ENCODE results near the gene CCNK.
A peak's percentile ranks its signal among the peaks of the same experiment; 100 is the strongest.

Gene CCNK

DNA sequence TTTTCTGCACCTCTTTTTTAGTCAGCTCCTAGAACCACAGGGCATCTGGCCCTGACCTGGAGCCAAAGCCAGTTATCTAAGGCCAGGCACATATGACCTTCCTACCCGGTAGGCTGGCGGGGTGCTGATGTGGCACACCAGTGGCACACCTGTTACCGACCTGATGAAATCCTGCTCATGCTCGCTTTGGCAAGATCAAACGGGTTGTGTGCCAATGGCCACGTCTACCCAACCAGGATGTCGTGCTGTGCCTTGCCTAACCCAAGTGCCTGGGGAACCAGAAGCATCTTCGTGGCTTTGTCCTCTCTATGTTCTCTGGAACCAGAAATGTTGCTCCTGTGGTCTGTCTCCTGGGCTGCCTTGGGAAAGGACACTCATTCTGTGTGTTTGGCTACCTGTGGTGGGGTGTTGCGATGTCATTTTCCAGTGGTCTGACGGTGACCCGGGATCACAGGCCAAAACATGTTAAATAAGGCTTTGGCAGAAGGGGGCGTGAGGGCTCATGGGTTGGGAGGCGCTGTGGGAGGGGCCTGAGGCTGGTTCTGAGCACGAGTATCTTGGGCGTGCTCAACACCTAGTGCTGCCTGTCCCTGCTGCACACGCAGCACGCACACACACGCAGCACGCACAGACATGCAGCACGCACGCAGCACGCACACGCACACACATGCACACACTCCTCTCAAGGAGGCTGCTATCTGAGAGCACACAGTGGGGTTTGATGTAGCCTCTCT is 27.9 kb downstream of the CCNK start:
- DNase-seq = no peak

DNA sequence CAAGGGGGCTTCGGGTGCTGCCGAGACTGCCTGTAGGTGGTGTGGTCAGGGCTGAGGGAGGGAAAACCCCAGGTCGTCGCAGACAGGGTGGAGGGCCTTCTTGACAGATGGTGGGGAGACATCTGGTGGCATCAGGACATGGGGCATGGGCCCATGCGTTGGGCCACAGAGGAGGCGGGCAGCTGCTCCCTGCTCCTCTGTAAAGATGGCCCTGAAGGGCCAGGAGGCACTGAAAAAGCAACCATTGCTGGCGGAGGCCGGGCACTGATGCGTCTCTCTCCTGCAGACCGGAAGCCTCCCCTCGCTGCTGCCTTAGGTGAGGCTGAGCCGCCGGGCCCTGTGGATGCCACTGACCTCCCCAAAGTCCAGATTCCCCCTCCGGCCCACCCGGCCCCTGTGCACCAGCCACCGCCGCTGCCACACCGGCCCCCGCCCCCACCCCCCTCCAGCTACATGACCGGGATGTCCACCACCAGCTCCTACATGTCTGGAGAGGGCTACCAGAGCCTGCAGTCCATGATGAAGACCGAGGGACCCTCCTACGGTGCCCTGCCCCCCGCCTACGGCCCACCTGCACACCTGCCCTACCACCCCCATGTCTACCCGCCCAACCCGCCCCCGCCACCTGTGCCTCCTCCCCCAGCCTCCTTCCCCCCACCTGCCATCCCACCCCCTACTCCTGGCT is 28.8 kb downstream of the CCNK start:
- DNase-seq = no peak

DNA sequence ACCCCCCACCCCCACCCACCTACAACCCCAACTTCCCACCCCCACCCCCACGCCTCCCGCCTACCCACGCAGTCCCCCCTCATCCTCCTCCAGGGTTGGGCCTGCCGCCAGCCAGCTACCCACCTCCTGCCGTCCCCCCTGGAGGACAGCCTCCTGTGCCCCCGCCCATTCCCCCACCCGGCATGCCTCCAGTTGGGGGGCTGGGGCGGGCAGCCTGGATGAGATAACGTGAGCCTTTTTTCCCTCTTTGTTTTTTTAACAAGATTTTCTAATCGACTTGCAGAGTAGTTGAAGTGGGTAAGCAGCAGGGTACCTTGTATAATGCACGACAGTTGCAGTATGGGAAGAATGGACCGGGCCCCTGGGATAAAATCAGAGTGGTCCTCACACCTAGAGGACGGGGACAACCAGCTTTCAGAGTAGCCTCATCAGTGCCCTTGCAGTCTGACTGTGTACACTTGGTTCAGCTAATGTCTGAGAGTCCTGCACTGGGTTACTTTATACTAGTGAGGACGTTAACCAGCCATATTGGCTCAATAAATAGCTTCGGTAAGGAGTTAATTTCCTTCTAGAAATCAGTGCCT is 29.4 kb downstream of the CCNK start:
- no peak for DNase-seq

DNA sequence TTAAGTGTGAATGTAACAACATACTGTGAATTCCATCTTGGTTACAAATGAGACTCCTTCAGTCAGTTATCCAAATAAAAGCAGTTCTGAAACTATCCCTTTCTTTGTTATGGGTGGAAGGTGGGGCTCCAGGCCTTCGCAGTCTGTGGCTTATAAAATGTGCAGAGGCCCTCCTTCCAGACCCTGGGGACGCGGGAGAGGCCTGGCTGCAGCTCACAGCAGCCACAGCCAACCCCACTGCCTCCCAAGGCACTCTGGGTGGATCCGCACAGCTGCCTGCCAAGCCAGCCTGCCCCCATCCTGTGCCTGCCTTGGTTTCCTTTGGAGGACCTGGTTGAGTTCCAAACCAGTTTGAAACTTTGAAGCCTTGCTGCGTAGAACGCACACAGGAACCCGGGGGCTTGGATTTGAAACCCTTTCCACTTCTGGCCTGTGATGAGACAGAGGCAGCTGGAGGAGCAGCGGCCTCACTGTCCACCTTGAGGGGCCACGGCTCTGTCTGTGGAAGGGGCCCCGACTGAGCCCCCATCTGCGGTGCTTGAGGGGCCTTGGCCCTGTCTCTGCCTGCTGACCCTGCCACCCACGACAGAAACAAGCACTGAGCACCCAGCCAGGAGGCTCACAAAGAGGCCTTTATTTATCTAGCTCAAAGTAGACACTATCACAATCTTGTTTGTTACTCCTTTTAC is 30.4 kb downstream of the CCNK start:
- no peak for DNase-seq

DNA sequence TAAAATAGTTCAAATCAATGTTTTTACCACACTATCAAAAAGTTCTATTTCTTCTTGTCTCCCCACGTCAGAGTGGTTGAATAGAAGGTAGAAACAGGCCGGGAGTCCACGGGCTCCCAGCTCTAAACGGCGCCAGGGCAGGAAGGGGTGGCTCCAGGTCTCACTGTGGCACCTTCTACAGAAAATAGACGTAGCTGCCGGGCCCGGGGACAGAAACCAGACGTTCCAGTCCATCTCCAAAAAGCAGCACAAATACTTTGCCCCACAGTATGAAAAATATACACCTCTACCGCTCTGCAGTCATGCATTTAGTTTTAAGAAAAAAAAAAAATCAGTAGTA is 30.9 kb downstream of the CCNK start:
- no peak for DNase-seq

DNA sequence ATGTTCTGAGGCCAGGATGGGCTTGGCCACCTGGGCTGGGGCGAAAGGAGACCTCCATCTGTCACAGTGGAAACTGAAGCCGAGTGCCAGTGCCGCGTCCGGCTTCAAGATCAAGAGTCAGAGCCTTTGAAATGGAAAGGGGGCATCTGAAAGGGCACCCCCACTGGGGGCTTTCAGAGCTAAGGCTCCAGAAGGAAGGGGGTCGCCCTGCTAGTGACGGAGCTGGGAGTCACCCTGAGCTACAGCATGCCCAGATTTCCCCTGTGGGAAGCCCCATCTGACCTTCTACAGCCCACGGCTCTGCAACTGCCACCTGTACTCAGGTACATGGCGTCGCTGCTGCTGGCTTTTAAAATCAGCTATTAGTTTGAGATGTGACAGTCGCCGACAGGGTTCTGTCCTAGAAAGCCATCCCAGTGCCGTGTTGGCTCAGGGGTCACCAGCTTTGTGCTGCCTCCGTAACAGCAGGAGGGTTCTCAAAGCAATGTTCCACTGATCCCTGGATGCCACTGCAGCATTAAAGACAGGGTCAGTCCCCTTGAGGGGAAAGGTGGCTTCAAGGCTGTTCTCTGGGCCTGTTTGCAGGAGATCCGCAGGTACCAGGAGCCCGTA is 31.5 kb downstream of the CCNK start:
- no peak for DNase-seq

DNA sequence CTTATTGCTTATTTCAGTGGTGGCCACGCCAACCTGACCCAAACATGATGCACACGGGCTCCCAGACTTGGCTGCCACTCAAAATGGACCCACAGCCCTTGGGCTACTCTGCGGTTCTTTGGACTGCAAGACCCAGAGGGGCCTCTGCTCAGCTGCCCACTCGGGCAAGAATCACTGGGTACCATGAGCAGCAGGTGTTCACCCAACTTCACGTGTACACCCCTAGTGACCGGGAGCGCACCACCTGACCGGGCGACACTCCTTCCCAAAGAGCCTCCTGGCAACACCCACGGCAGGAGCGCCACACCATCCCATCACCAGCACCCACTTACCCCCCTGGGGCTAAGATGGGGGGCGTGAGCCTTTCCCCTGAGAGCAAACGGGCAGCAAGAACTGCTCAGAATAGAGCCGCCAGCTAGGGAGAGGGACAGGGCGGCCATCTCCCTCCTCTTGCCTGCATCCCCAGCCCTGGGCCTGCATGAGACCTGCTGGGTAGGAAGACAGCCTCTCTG is 32.0 kb downstream of the CCNK start:
- DNase-seq = no peak

DNA sequence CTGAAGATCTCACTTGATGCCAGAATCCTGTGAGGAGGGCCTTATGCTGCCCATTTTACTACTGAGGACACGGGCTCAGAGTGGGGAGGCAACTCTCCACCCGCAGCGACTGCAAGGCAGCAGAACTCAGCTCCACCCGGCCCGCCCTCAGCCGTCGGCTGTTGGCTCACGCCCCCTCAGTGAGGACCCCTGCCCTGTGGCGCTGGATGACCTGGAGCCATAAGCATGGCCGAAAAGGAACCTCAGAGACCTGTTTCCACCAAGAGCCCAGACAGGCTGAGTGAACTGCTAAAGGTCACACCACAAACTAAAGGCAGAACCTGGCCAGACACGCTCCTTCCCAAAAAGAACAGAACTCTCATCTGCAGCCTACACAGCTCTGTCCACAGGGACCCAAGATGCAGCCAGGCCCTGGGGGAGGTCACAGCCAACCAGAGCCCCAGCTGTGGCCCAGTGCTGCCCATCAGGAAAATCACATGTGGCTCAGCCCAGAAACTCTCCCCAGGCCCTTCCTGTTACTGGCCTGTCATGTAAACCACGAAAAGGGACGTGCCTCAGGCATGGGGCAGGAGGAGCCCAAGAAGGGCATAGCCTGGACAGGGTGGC is 32.8 kb downstream of the CCNK start:
- DNase-seq = no peak

DNA sequence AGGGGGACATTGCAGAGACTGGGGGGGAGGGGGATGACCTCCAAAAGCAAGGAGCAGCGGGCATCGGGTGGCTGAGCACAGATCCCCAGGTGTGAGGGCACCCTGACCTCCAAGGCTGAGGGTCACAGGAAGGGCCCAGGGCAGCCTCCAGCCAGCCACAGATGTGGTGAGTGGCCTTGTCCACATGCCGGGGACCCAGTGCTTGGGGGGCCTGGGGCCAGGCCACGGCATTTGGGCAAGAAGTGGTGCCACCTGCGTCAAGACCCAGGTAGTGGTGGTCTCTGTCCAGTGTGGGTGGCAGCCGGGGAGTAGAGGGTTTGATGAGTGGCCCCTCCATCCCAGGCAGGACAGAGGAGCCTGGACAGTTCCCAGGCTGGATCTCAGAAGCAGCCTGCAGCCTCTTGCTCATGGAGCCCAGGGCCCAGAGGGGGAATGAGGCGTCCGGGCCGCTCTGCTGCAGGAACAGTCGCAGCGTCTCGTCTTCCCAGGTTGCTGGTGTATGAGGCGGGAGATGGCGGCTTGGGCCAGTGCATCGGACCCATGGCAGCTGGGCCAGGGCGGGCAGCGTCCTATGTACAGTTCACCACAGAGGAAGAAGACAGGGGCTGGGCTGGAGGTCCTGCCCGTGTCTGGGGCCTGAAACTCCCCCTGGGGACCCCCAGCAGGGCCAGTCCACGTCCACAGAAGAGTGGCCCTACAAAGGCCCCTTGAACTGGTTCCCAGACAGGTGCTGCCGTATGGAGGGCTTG is 33.5 kb downstream of the CCNK start:
- no peak for DNase-seq

DNA sequence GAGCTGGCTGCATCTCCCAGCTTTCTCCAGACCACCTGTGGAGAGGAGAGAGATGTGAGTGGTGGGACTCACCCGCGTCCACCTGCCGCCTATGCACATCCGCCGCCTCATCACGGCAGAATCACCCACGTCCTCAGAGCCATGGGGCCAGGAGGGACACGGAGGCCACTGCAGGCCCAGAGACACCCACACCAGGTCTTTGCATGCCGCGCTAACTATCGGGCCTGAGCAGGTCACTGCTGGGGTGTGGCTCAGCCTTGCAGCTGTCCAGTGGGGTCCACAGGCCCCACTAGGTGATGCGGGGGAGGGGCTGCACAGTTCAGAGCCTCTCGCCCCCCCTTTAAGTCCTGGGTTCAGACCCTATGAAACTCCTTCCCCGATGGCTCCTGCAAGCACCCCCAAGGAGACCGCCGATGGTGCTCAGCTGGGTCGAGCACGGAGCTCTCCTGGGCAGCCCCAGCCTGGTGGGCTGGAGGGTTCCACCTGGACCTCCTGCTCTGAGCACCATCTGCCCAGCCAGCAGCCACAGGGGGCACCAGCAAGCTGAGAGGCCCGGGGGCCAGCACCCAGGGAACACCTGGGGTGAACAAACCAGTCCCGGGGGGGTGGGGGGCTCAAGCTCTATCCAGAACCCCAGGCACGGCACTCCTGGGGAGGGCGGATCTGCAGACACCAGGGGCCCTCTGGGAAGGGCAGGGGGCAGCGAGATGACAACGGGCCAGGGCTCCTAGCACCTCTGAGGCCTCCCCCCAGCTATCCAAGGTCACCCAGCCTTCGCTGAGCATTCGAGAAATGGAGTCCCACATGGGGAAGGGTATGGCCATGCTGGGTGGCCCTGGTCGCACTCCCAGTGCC is 34.3 kb downstream of the CCNK start:
- DNase-seq = no peak

DNA sequence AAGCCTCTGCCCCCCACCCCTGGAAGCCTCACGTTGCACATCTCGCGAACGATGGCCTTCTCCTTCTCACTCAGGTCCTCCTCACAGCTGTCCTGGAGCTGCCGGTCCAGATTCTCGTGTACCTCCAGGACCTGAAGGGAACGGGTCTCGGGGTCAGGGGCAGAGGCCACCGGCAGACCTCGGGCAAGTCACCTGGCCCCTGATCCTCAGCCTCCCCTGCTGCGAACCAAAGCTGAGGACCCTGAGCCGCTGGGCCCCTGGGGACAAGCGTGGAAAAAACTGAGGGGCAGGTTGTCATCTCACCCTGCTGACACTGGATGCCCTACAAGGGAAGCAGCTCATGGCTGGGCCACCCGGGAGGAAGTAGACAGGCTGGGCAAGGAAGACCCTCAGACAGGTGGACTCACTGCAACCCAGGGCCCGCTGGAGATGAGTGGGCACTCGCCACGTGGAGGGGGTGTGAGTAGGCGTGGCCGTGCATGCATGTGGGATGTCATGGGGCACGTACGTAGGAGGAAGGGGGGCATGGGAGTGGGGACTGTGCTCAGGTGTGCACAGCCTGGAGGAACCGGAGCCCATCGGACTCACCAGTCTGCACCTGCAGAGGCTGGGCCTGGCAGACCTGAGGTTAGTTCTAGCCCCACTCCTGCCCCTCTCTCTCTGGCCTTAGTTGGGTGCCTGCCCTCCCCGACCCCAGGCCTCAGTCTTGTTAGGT is 35.1 kb downstream of the CCNK start:
- no peak for DNase-seq

DNA sequence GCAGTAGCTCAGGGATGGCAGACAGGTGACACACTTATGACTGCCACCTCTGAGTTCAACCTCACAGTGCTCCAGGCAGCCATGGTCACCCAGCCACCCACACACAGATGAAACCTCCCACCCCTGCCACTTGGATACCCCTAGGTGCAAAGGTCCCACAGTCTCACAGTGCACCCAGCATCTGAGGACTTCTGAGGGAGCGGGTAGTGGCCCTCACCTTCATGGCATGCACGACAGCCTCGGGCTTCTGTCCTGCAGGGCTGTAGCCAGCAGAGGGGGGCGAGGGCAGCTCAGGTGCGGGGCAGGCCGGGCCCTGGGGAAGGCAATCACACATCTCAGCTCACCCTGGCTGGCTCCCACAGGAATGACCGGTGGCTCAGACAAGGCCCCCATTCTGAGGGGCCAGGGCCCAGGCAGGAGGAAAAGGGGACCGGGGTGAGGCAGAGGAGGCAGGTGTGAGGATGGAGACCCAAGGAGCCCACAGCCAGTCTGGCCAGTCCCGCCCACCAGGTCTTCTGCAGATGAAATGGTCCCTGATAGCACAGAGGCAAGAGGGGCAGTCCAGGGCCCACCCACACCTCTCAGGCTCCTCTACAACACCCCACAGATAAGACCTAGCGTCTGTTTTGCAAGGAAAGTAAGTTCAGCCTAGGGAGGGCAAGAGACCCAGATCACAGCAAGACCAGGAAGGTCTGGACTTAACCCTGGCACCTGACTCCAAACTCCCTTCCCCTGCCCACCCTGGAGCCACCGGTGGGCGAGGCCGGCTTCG is 35.8 kb downstream of the CCNK start:
- no peak for DNase-seq

DNA sequence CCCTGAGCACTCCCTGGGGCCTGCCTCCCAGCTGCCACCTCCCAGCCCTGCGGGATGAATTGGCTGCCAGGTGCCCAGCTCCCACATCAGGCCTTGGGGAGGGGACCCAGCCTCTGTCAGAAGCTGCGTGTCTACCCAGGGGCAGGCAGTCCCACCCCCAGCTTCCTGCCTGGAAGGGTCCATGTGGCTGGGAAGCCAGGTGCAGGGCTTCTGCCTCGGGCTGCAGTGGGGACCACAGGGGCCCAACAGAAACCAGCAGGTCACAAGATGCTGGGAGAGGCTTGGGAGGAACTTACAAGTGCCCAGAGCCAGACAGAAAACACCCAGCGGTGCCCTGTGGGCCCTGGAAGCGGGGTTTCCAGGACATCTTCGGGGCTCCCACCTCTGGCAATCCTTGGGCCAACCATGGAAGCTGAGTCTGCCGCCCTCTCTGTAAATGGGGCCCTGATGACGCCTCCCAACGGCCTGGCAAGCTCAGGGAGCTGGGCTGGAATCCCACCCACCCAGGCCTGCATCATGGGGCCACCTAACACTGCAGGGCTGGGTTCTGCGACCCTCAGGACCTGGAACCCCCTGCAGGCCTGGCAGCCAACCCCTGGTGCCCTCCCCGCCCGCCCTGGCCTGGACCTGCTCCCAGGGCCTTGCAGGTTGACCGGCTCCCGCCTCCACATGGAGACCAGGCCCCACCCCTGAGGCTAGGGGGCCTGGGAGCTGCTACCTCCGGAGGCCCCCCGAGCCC is 36.6 kb downstream of the CCNK start:
- no peak for DNase-seq

DNA sequence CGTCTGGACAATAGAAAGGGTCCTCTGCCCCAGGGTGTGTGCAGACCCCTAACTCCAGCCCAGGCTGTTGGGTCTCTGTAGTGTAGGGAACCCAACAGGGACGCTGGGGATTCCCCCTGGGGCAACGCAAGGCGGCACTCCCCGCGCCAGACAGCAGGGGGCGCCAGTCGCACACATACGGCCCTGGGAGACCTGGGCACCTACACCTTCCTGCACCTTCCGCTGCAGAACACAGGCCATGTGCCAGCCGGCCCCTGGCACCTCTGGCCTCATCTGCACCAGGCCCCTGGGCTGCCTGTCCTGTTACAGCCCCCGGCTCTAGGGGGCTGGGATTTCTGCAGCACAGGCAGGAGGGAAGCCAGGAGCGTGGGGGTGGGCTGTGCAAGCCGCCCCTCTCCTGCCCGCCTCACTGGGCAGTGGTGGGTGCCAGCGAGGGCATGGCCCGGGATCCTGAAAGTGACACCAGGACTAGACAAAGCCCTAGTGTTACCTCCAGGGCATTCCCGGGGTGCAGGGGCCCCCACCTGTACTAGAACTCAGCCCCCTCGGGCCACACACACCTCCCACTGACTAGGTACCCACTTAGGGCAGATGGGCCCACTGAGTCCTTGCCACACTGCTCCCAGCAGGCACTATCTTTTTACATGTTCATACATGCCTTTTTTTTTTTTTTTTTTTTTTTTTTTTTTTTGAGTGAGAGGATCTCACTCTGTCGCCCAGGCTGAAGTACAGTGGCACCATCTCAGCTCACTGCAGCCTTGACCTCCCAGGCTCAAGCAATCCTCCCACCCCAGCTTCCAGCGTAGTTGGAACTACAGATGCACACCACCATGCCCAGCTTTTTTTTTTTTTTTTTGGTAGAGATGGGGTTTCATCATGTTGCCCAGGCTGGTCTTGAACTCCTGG is 37.5 kb downstream of the CCNK start:
- DNase-seq = peak; percentile 80

DNA sequence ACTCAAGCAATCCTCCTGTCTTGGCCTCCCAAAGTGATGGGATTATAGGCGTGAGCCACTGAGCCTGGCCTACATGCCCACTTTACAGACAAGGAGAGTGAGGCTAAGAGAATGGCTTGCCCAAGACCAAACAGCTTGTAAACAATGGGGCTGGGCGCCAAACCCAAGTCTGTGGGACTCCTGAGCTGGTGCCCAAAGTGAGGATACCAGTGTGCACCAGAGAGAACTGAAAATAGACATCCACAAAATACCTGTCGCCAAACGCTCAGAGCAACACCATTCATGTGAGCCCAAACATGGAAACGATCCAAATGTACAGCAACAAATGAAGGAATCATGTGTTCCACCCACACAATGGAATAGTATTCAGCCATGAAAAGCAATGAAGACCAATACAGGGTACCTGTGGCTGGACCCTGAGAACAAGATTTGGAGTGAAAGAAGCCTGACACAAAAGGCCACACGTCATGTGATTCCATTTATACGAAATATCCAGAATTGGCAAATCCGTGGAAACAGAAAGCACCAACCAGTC is 38.2 kb downstream of the CCNK start:
- DNase-seq = no peak

DNA sequence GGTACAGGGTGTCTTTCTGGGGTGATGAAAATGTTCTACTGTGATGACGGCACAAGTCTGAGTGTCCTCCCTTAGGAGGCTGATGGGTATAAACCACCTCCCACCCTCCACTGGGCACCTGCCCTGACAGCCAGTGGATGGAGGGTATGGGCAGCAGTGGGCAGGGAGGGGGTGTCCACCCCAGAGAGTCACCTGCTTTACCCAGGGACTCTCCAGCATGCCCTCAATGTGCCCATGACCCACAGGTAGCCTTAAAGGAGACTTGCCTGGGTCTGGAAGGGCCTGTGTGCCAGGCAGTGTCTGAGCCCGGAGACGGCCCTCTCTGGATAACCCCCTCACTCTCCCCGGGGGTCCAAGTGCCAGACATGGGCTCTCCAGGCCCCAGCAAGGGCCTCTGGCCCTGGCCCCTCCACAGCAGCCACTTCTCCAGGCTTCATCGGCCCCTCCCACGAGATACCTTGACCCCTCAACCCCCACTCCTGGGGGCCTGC is 38.8 kb downstream of the CCNK start:
- no peak for DNase-seq

DNA sequence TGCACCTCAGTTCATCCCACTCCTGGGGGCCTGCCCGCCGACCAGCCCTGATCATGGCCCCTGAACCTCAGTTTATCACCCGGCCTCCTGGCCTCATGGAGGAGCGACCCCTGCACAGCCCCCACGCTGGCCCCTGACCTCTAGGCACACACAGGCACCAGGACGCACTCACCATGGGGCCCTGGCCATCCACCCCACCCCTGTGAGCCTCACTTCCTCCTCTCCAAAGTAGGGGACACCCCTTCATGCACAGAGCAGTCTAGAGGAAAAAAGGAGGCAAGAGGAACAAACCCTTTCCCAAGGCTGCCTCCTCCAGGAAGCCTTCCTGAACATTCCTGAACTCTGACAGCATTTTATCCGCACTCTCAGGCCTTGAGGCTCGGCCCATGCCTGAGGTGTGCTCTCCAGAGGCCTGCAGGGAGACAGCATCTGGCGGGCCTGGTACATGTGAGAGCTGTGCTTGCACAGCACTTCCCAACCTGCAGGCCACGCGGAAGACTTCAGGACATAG is 39.4 kb downstream of the CCNK start:
- DNase-seq = no peak

Data from effector CD8-positive, alpha-beta T cell (primary cell).